Upper lobe of right lung (tissue), 1 donor: Measurements from ENCODE around the gene PPP1R13B. TPM values are rescaled to one million over a fixed set of nuclear protein-coding genes. Genes with fewer than 3 reads are reported as not detected.
A peak's percentile ranks its signal among the peaks of the same experiment; 100 is the strongest.

Experiments used
- ATAC-seq: fragments of 200-7000 bp; cut with Tn5 transposase; one replicate; pipeline ENCODE4 v1.9.1; 2020; ENCODE audit warnings: mild to moderate bottlenecking, moderate library complexity
- DNase-seq: peaks from one replicate; pipeline ENCODE4 v3.0.0-alpha.2; 2020
- H3K27ac ChIP-seq: fragments of 200-600 bp; one replicate; pipeline ENCODE4 v1.8.0; 2022
- H3K27me3 ChIP-seq: fragments of 200-600 bp; one replicate; pipeline ENCODE4 v1.8.0; 2022; ENCODE audit warnings: mild to moderate bottlenecking
- H3K36me3 ChIP-seq: fragments of 200-600 bp; one replicate; pipeline ENCODE4 v1.8.0; 2022
- H3K4me1 ChIP-seq: fragments of 200-600 bp; one replicate; pipeline ENCODE4 v1.8.0; 2022
- H3K4me3 ChIP-seq: fragments of 200-600 bp; one replicate; pipeline ENCODE4 v1.8.0; 2022; ENCODE audit warnings: mild to moderate bottlenecking
- H3K9me3 ChIP-seq: fragments of 200-600 bp; one replicate; pipeline ENCODE4 v1.8.0; 2022
- CTCF ChIP-seq: fragments of 200-600 bp; IDR thresholded peaks from one replicate; pipeline ENCODE4 v1.8.0; 2022; ENCODE audit warnings: antibody characterized with exemption
- intact Hi-C: fragments of 100-400 bp; cut with DNase I; formaldehyde crosslinking; loops from one replicate; pipeline ENCODE4 v1.11.0; 2022
- total RNA-seq: library from RNA; stranded (reverse); fragmentation: NEBNext Ultra II Directional; extraction: Animal tissue kit (Norgen Biotek cat#: 25700); gene quantifications from one replicate; pipeline ENCODE4 v1.2.1, GENCODE V29; 2021
- donor health status: DM: no; HTN: yes; CAD: no; lungs with severe emphysema.

PPP1R13B gene
- total RNA-seq, 1 donor from 2014 or later, result 78.5 TPM

- H3K9me3 ChIP-seq, result no peaks in the 10 kb centered on the region
- no peaks in the 10 kb centered on the region for H3K27me3 ChIP-seq
- H3K36me3 ChIP-seq, result peaks cover 85% of the 10 kb centered on the region
- no peak for TF ChIP-seq CTCF
- H3K4me3 ChIP-seq, result no peak overlapping the region
- intact Hi-C loops, result no loop called here
- DNase-seq (peak; percentile 25), ATAC-seq (no peak)
- peaks cover 26% of the 10 kb centered on the region for H3K4me1 ChIP-seq
- no peak overlapping the region for H3K27ac ChIP-seq
Measured at GRCh38 chr14:103738166-103738565, 109.2 kb downstream of the PPP1R13B start.

GRCh38 chr14:103737432-103738045 lies 109.8 kb downstream of the PPP1R13B start:
- H3K36me3 ChIP-seq, result peaks cover 90% of the 10 kb centered on the region
- peaks cover 26% of the 10 kb centered on the region for H3K4me1 ChIP-seq
- DNase-seq (peak; percentile 37), ATAC-seq (no peak)
- no peaks in the 10 kb centered on the region for H3K9me3 ChIP-seq
- H3K27ac ChIP-seq, result peak overlapping the region; percentile 70
- TF ChIP-seq CTCF, result no peak
- H3K4me3 ChIP-seq, result no peak overlapping the region
- no peaks in the 10 kb centered on the region for H3K27me3 ChIP-seq
- intact Hi-C loops, result no loop called here

- no peak overlapping the region for H3K4me3 ChIP-seq
- no peaks in the 10 kb centered on the region for H3K27me3 ChIP-seq
- H3K36me3 ChIP-seq, result peaks cover 89% of the 10 kb centered on the region
- H3K4me1 ChIP-seq, result peaks cover 26% of the 10 kb centered on the region
- intact Hi-C loops, result no loop called here
- TF ChIP-seq CTCF, result no peak
- no peaks in the 10 kb centered on the region for H3K9me3 ChIP-seq
- H3K27ac ChIP-seq, result peak overlapping the region; percentile 70
- ATAC-seq (no peak), DNase-seq (peak; percentile 54)
Measured at GRCh38 chr14:103736546-103737431, 110.6 kb downstream of the PPP1R13B start.

GRCh38 chr14:103735815-103736545 lies 111.4 kb downstream of the PPP1R13B start:
- DNase-seq, result peak; percentile 61
- Histone ChIP-seq H3K4me1 (peaks cover 18% of the 10 kb centered on the region), H3K4me3 (no peak overlapping the region), H3K9me3 (no peaks in the 10 kb centered on the region), H3K27ac (peak overlapping the region; percentile 70), H3K36me3 (peaks cover 86% of the 10 kb centered on the region), H3K27me3 (no peaks in the 10 kb centered on the region)
- no peak for TF ChIP-seq CTCF
- no peak for ATAC-seq
- intact Hi-C loops, result no loop called here

- Histone ChIP-seq H3K36me3 (peaks cover 82% of the 10 kb centered on the region), H3K4me3 (no peak overlapping the region)
- intact Hi-C loops, result no loop called here
Measured at GRCh38 chr14:103735439-103735814, 111.9 kb downstream of the PPP1R13B start.

More at GRCh38 chr14:103735439-103735814, 111.9 kb downstream of the PPP1R13B start:
- peak overlapping the region; percentile 70 for H3K27ac ChIP-seq
- ATAC-seq, result no peak
- TF ChIP-seq CTCF, result no peak
- no peak for DNase-seq
- no peaks in the 10 kb centered on the region for H3K9me3 ChIP-seq
- H3K4me1 ChIP-seq, result peaks cover 17% of the 10 kb centered on the region
- no peaks in the 10 kb centered on the region for H3K27me3 ChIP-seq
